GM12878 (cell line): ENCODE data around the gene VSIG10. TPM values are rescaled to one million over a fixed set of nuclear protein-coding genes. Genes with fewer than 3 reads are reported as not detected.

ENCODE experiments used
- ATAC-seq: fragments of 200-7000 bp; cut with Tn5 transposase; 3 replicates; pipeline ENCODE4 v1.9.1; 2020; ENCODE audit warnings: mild to moderate bottlenecking, moderate library complexity
- BruUV-seq: library from RNA; stranded (reverse); fragments of 400-500 nt; replicated peaks from 2 replicates; lab custom pipeline; 2021; lab: Mats Ljungman, UMichigan
- CTCF ChIA-PET: fragments of 300-600 bp; sonication (Branson Sonifier 250); formaldehyde crosslinking; extraction: SDS; loops from one replicate; lab custom pipeline; 2021; ENCODE audit warnings: inconsistent platforms; lab: Yijun Ruan, JAX
- POLR2A ChIA-PET: fragments of 350-600 bp; formaldehyde crosslinking; extraction: SDS; loops from one replicate; lab custom pipeline; 2021; ENCODE audit warnings: inconsistent platforms; lab: Charles Lee
- RAD21 ChIA-PET: fragments of 300-600 bp; sonication (Branson Sonifier 250); formaldehyde crosslinking; loops from one replicate; lab custom pipeline; 2023; ENCODE audit warnings: antibody characterized with exemption; ENCODE audit not compliant: unreplicated experiment; lab: Charles Lee
- SMC1A ChIA-PET: fragments of 300-600 bp; sonication (Branson Sonifier 250); formaldehyde crosslinking; loops from one replicate; lab custom pipeline; 2023; ENCODE audit not compliant: unreplicated experiment, uncharacterized antibody; lab: Charles Lee
- DNase-seq: peaks from one replicate; pipeline ENCODE4 v3.0.0-alpha.2; 2011; ENCODE audit warnings: low read depth, low spot score
- FAIRE-seq: peaks from 3 replicates; lab custom pipeline; 2011; peaks lifted over from hg19 to GRCh38; lab: Jason Lieb, UNC
- H2AFZ ChIP-seq: 2 replicates; pipeline ENCODE4 v1.6.0; 2011; ENCODE audit warnings: low read depth, low read length, control low read depth; ENCODE audit not compliant: control insufficient read depth
- H3K27ac ChIP-seq: 2 replicates; pipeline ENCODE4 v1.5.1; 2011; ENCODE audit warnings: control low read depth; ENCODE audit not compliant: control insufficient read depth, insufficient read depth
- H3K27me3 ChIP-seq, 2 experiments: replicated peaks in 1 of 2; 2 replicates each; pipeline versions ENCODE4 v1.6.0 to v1.6.1; 2011; ENCODE audit warnings: low read length in 1 of 2; ENCODE audit not compliant: control insufficient read depth in 2 of 2, insufficient read depth in 2 of 2
- H3K36me3 ChIP-seq, 2 experiments: 2 replicates each; pipeline ENCODE4 v1.5.1; 2011; ENCODE audit warnings: low read length in 1 of 2; ENCODE audit not compliant: control insufficient read depth in 2 of 2, insufficient read depth in 2 of 2
- H3K4me1 ChIP-seq: 2 replicates; pipeline ENCODE4 v1.6.1; 2011; ENCODE audit warnings: mild to moderate bottlenecking, low read length, moderate library complexity, mixed read lengths; ENCODE audit not compliant: control insufficient read depth, insufficient read depth
- H3K4me2 ChIP-seq: 2 replicates; pipeline ENCODE4 v1.6.0; 2011; ENCODE audit warnings: control low read depth; ENCODE audit not compliant: control insufficient read depth, insufficient read depth
- H3K4me3 ChIP-seq: fragments of 200-600 bp; sonication (generic); 2 replicates; pipeline ENCODE4 v1.5.1; 2016
- H3K79me2 ChIP-seq: 2 replicates; pipeline ENCODE4 v1.6.0; 2011; ENCODE audit warnings: low read length; ENCODE audit not compliant: control insufficient read depth, insufficient read depth
- H3K9ac ChIP-seq: 2 replicates; pipeline ENCODE4 v1.8.0; 2011; ENCODE audit warnings: low read length, control low read depth, mixed read lengths; ENCODE audit not compliant: control insufficient read depth, insufficient read depth
- H3K9me3 ChIP-seq: replicated peaks from 3 replicates; pipeline ENCODE4 v1.5.1; 2011; ENCODE audit warnings: mild to moderate bottlenecking, low read length; ENCODE audit not compliant: control insufficient read depth, insufficient read depth
- H4K20me1 ChIP-seq: 2 replicates; pipeline ENCODE4 v1.6.0; 2011; ENCODE audit not compliant: control insufficient read depth, insufficient read depth
- CBFB ChIP-seq: IDR thresholded peaks from 2 replicates; pipeline ENCODE4 v1.6.1; 2016; ENCODE audit warnings: antibody characterized with exemption, low read depth
- CBX5 ChIP-seq: sonication (generic); IDR thresholded peaks from 2 replicates; pipeline ENCODE4 v1.6.1; 2016; ENCODE audit warnings: low read depth, moderate library complexity, mild to moderate bottlenecking, inconsistent platforms
- FOXM1 ChIP-seq: IDR thresholded peaks from 2 replicates; pipeline ENCODE4 v1.6.1; 2012; ENCODE audit warnings: low read depth, mild to moderate bottlenecking, inconsistent platforms, low read length, moderate library complexity
- IRF3 ChIP-seq: fragments of 450-650 bp; IDR thresholded peaks from 2 replicates; pipeline ENCODE4 v1.6.1; 2014; ENCODE audit warnings: mild to moderate bottlenecking
- ZNF24 ChIP-seq: fragments of 450-650 bp; IDR thresholded peaks from 2 replicates; pipeline ENCODE4 v1.6.1; 2017; ENCODE audit warnings: antibody characterized with exemption, mild to moderate bottlenecking
- in situ Hi-C: fragments of 300-500 bp; cut with MboI; formaldehyde crosslinking; loops from 9 replicates; pipeline ENCODE4 v1.14.3; 2018; ENCODE audit warnings: mixed read lengths
- intact Hi-C: fragments of 100-400 bp; cut with micrococcal nuclease; formaldehyde crosslinking; loops from one replicate; pipeline ENCODE4 v1.14.2; 2022; ENCODE audit not compliant: unreplicated experiment
- polyA plus RNA-seq, 11 experiments: library from polyadenylated mRNA; depleted of rRNA in 4 of 11; unstranded in 6 of 11; stranded (reverse) in 5 of 11; fragments of >200 nt; fragmentation: Nextera tagmentation in 4 of 11; fragmentation: Illumina TruSeq in 1 of 11; extraction: Ambion mirVana in 4 of 11; extraction: Trizol in 1 of 11; gene quantifications; 1 replicate in 1 of 11; 2 replicates in 10 of 11; pipeline versions ENCODE4 v1.2.1 to v1.2.3, GENCODE V29; 2011 to 2016; ENCODE audit warnings: inconsistent platforms in 2 of 11, missing spikeins in 2 of 11, low read depth in 1 of 11
- total RNA-seq, 4 experiments: library from RNA; depleted of rRNA in 3 of 4; stranded (reverse); fragments of >200 nt in 3 of 4; fragmentation: Illumina TruSeq in 1 of 4; extraction: Trizol in 1 of 4; gene quantifications; 2 replicates each; pipeline versions ENCODE4 v1.2.1 to v1.2.3, GENCODE V29; 2013 to 2021

Gene VSIG10
- total and polyA plus RNA-seq, 10 of the 15 experiments (the other 5 are each of a cell fraction or from before 2014, with no cell fraction given), result 3.4 to 10.2 (median 5.8) TPM

GRCh38 chr12:118017926-118018325, 85.9 kb downstream of the VSIG10 start:
- no peak for DNase-seq
- SMC1A ChIA-PET, result interaction anchor here (0.8 to 2.7 kb wide), 3 partner anchors 15 to 44 kb away, joined by 3 to 10 read pairs (median 4); no protein-coding TSS in a partner anchor

More at GRCh38 chr12:118017926-118018325, 85.9 kb downstream of the VSIG10 start:
- no TSS peak for BruUV-seq
- ChIA-PET POLR2A (no interaction called here), CTCF (interaction anchor here (0.6 to 2.0 kb wide), 4 partner anchors 15 to 137 kb away, joined by 4 to 6 read pairs (median 4); no protein-coding TSS in a partner anchor), RAD21 (interaction anchor here (1.0 to 1.9 kb wide), 3 partner anchors 42 to 143 kb away, joined by 3 to 7 read pairs (median 4); no protein-coding TSS in a partner anchor)
- Histone ChIP-seq H2AFZ (no peak overlapping the region), H3K4me2 (peak overlapping the region; percentile 78), H3K9me3 (no peaks in the 10 kb centered on the region; the same call in 2 of the 3 replicates), H3K4me1 (0 out of 2 replicates have a peak, but pooled peaks cover 3% of the 10 kb centered on the region), H3K79me2 (peaks cover 18% of the 10 kb centered on the region), H3K27me3 (no peaks in the 10 kb centered on the region), H3K36me3 (peaks cover 8 to 9% of the 10 kb centered on the region in 2 experiments), H3K27ac (no peak overlapping the region), H4K20me1 (no peaks in the 10 kb centered on the region), H3K4me3 (peak overlapping the region; percentile 69), H3K9ac (peak overlapping the region; percentile 92; the same call in 1 of the 2 replicates)
- in situ Hi-C loops (no loop called here), intact Hi-C loops (loop anchor here (2.0 to 5.0 kb wide), 2 partner anchors 37 to 141 kb away; no protein-coding TSS in a partner anchor)
- ATAC-seq (no peak), FAIRE-seq (no peak)
- TF ChIP-seq CBX5 (no peak), FOXM1 (no peak), IRF3 (no peak), CBFB (0 out of 2 replicates have a peak, but pooled peaks have one; percentile 6), ZNF24 (no peak)
